NCI-H1105 (cell line): ENCODE data around the gene AP1S1.

Experiments used
- DNase-seq: peaks from one replicate; lab custom pipeline; 2025; lab: John Stamatoyannopoulos, UW

Gene AP1S1

GRCh38 chr7:101159696-101160674 is 5.7 kb downstream of the AP1S1 start:
- DNase-seq: no peak

- no peak for DNase-seq
Observed at GRCh38 chr7:101160910-101161309, 6.6 kb downstream of the AP1S1 start.

- DNase-seq: no peak
Observed at GRCh38 chr7:101161692-101162471, 7.6 kb downstream of the AP1S1 start.

GRCh38 chr7:101162551-101163278 is 8.4 kb downstream of the AP1S1 start:
- peak; percentile 58 for DNase-seq

- no peak for DNase-seq
Observed at GRCh38 chr7:101163279-101164070, 9.2 kb downstream of the AP1S1 start.

GRCh38 chr7:101164071-101164840 is 10.0 kb downstream of the AP1S1 start:
- no peak for DNase-seq

GRCh38 chr7:101165075-101165957 is 11.0 kb downstream of the AP1S1 start, which contains the start of gene VGF:
Gene VGF, minus strand, starts transcription at chr7:101165569. Its CDS starts 726 bp downstream, at chr7:101164843.
- peak; percentile 93 for DNase-seq

- no peak for DNase-seq
Observed at GRCh38 chr7:101165958-101166647, 11.8 kb downstream of the AP1S1 start.

GRCh38 chr7:101166648-101166908 is 12.3 kb downstream of the AP1S1 start:
- no peak for DNase-seq

- DNase-seq: no peak
Observed at GRCh38 chr7:101166909-101167644, 12.8 kb downstream of the AP1S1 start.

- DNase-seq: no peak
Observed at GRCh38 chr7:101167645-101168411, 13.6 kb downstream of the AP1S1 start.

GRCh38 chr7:101168412-101169049 is 14.3 kb downstream of the AP1S1 start:
- DNase-seq: no peak

- DNase-seq: no peak
Observed at GRCh38 chr7:101169110-101169837, 15.0 kb downstream of the AP1S1 start.

GRCh38 chr7:101169838-101170551 is 15.7 kb downstream of the AP1S1 start:
- peak; percentile 55 for DNase-seq

- no peak for DNase-seq
Observed at GRCh38 chr7:101170617-101171441, 16.6 kb downstream of the AP1S1 start.
